OCI-LY3 (cell line): ENCODE measurements around the gene RAX2.
A peak's percentile ranks its signal among the peaks of the same experiment; 100 is the strongest.

Experiments
- H2AFZ ChIP-seq: fragments of 200-600, 300-600 bp; shearing (Covaris generic); 2 replicates; pipeline ENCODE4 v1.6.0; 2014; ENCODE audit warnings: antibody characterized with exemption, low read depth, low read length
- H3K27ac ChIP-seq: fragments of 200-600, 300-600 bp; sonication (generic); 2 replicates; pipeline ENCODE4 v1.5.1; 2014; ENCODE audit warnings: mild to moderate bottlenecking, low read length, moderate library complexity, mixed read lengths
- H3K27me3 ChIP-seq: fragments of 200-600, 300-600 bp; sonication (generic); 2 replicates; pipeline ENCODE4 v1.6.1; 2014; ENCODE audit warnings: low read depth, low read length, mixed read lengths
- H3K36me3 ChIP-seq: fragments of 200-600, 300-600 bp; sonication (generic); replicated peaks from 2 replicates; pipeline ENCODE3; 2014; ENCODE audit warnings: low read depth, low read length, mixed read lengths
- H3K4me1 ChIP-seq: fragments of 300-600, 200-600 bp; sonication (generic); 2 replicates; pipeline ENCODE4 v1.6.1; 2014; ENCODE audit warnings: low read length, mixed read lengths
- H3K4me2 ChIP-seq: fragments of 200-600, 300-600 bp; sonication (generic); 2 replicates; pipeline ENCODE4 v1.6.1; 2014; ENCODE audit warnings: low read length, mixed read lengths
- H3K4me3 ChIP-seq: fragments of 300-600, 200-600 bp; sonication (generic); 2 replicates; pipeline ENCODE4 v1.5.1; 2014; ENCODE audit warnings: antibody characterized with exemption, mild to moderate bottlenecking, low read length, moderate library complexity
- H3K79me2 ChIP-seq: fragments of 300-600, 200-600 bp; shearing (Covaris generic); 2 replicates; pipeline ENCODE4 v1.6.1; 2014; ENCODE audit warnings: mild to moderate bottlenecking, low read length, mixed read lengths
- H3K9ac ChIP-seq: fragments of 300-600, 200-600 bp; shearing (Covaris generic); 2 replicates; pipeline ENCODE4 v1.6.0; 2014; ENCODE audit warnings: mild to moderate bottlenecking, low read length, moderate library complexity
- H3K9me3 ChIP-seq: fragments of 200-600, 300-600 bp; shearing (Covaris generic); 2 replicates; pipeline ENCODE4 v1.6.1; 2014; ENCODE audit warnings: low read length, mixed read lengths; ENCODE audit not compliant: insufficient read depth
- H4K20me1 ChIP-seq: fragments of 200-600, 300-600 bp; sonication (generic); 2 replicates; pipeline ENCODE4 v1.6.1; 2016; ENCODE audit warnings: low read length, mixed read lengths; ENCODE audit not compliant: insufficient read depth
- CTCF ChIP-seq: fragments of 200-600, 300-600 bp; sonication (generic); IDR thresholded peaks from 2 replicates; pipeline ENCODE4 v1.5.1; 2014; ENCODE audit warnings: antibody characterized with exemption, low read length, low read depth
- EZH2phosphoT487 ChIP-seq: fragments of 200-600 bp; shearing (Covaris generic); IDR thresholded peaks from 2 replicates; pipeline ENCODE4 v1.6.1; 2018; ENCODE audit warnings: antibody characterized with exemption, mixed run types, low read depth

The RAX2 gene

GRCh38 chr19:3765121-3765520 is 6.9 kb downstream of the RAX2 start:
- Histone ChIP-seq H3K27ac (no peak overlapping the region), H4K20me1 (no peaks in the 10 kb centered on the region), H3K9me3 (no peaks in the 10 kb centered on the region), H3K4me1 (peaks cover 7% of the 10 kb centered on the region), H3K4me3 (no peak overlapping the region), H2AFZ (no peak overlapping the region), H3K79me2 (peaks cover 19% of the 10 kb centered on the region), H3K4me2 (no peak overlapping the region), H3K9ac (no peak overlapping the region), H3K27me3 (no peaks in the 10 kb centered on the region), H3K36me3 (peaks cover 10% of the 10 kb centered on the region)
- no peak for TF ChIP-seq EZH2phosphoT487
- no peak for TF ChIP-seq CTCF

- peak within 1 kb of the TSS; percentile 91 for H3K27ac ChIP-seq
These were observed 9.2 kb downstream of the RAX2 start, which contains the start of gene MRPL54 for GRCh38 chr19:3762501-3763459. TSS of gene MRPL54 (plus strand) at chr19:3762682. CDS start at chr19:3762701, 19 bp downstream.

GRCh38 chr19:3762130-3762473 is 9.9 kb downstream of the RAX2 start:
- peak overlapping the region; percentile 97 for H3K9ac ChIP-seq
- peaks cover 35% of the 10 kb centered on the region for H3K79me2 ChIP-seq
- H3K4me2 ChIP-seq: peak overlapping the region; percentile 69
- H3K36me3 ChIP-seq: peaks cover 13% of the 10 kb centered on the region
- peak overlapping the region; percentile 91 for H3K27ac ChIP-seq
- peak overlapping the region; percentile 96 for H3K4me3 ChIP-seq
- no peaks in the 10 kb centered on the region for H3K9me3 ChIP-seq
- H2AFZ ChIP-seq: peak overlapping the region; percentile 85; the same call in 1 of the 2 replicates
- no peaks in the 10 kb centered on the region for H3K27me3 ChIP-seq
- TF ChIP-seq CTCF: no peak
- no peak for TF ChIP-seq EZH2phosphoT487
- peaks cover 7% of the 10 kb centered on the region for H3K4me1 ChIP-seq
- H4K20me1 ChIP-seq: no peaks in the 10 kb centered on the region

More at GRCh38 chr19:3762501-3763459, 9.2 kb downstream of the RAX2 start, which contains the start of gene MRPL54:
- peak within 1 kb of the TSS; percentile 69 for H3K4me2 ChIP-seq
- H4K20me1 ChIP-seq: no peaks in the 10 kb centered on the region
- H3K36me3 ChIP-seq: peaks cover 17% of the 10 kb centered on the region
- H3K79me2 ChIP-seq: peaks cover 33% of the 10 kb centered on the region
- peak within 1 kb of the TSS; percentile 97 for H3K9ac ChIP-seq
- peaks cover 7% of the 10 kb centered on the region for H3K4me1 ChIP-seq
- no peaks in the 10 kb centered on the region for H3K9me3 ChIP-seq
- H3K4me3 ChIP-seq: peak within 1 kb of the TSS; percentile 96
- no peak for TF ChIP-seq EZH2phosphoT487
- no peak for TF ChIP-seq CTCF
- peak within 1 kb of the TSS; percentile 85 for H2AFZ ChIP-seq
- H3K27me3 ChIP-seq: no peaks in the 10 kb centered on the region

- H3K36me3 ChIP-seq: peaks cover 13% of the 10 kb centered on the region
- no peaks in the 10 kb centered on the region for H3K27me3 ChIP-seq
- H3K27ac ChIP-seq: peak within 1 kb of the TSS; percentile 91
- H3K4me2 ChIP-seq: peak within 1 kb of the TSS; percentile 84
- peak within 1 kb of the TSS; percentile 96 for H3K4me3 ChIP-seq
- peaks cover 7% of the 10 kb centered on the region for H3K4me1 ChIP-seq
- H2AFZ ChIP-seq: peak within 1 kb of the TSS; percentile 85
- H3K79me2 ChIP-seq: peaks cover 37% of the 10 kb centered on the region
- TF ChIP-seq EZH2phosphoT487: no peak
- peak; percentile 88 for TF ChIP-seq CTCF
- H3K9ac ChIP-seq: peak within 1 kb of the TSS; percentile 97
- no peaks in the 10 kb centered on the region for H3K9me3 ChIP-seq
- H4K20me1 ChIP-seq: no peaks in the 10 kb centered on the region
These were observed 10.5 kb downstream of the RAX2 start, which contains the start of gene APBA3 for GRCh38 chr19:3761382-3762129. TSS of gene APBA3 (minus strand) at chr19:3761692. CDS start at chr19:3760264, 1,428 bp downstream.
